Suprapubic skin (tissue), 3 donors: ENCODE measurements around the gene GAB1.

ENCODE experiments used
- CTCF ChIP-seq, 2 donors: fragments of 200-600 bp in 1 of 2; fragments of 450-650 bp in 1 of 2; sonication (generic) in 1 of 2; IDR thresholded peaks; one replicate each; pipeline ENCODE4 v1.5.1; 2016 to 2019; ENCODE audit warnings: antibody characterized with exemption in 2 of 2, mild to moderate bottlenecking in 1 of 2, moderate library complexity in 1 of 2
- POLR2A ChIP-seq, 2 donors: fragments of 450-650 bp; IDR thresholded peaks; one replicate each; pipeline ENCODE4 v1.6.1; 2017; ENCODE audit warnings: antibody characterized with exemption in 2 of 2, mild to moderate bottlenecking in 2 of 2, moderate library complexity in 2 of 2

GRCh38 chr4:143502231-143502630 lies 165.6 kb downstream of the GAB1 start:
- no peak for TF ChIP-seq CTCF (IDR thresholded peaks at IDR 0.05)
- TF ChIP-seq POLR2A (IDR thresholded peaks at IDR 0.05), result no peak
